Mucosa of descending colon (tissue), 3 donors: Measurements from ENCODE around the gene AGL. TPM values are rescaled to one million over a fixed set of nuclear protein-coding genes. Genes with fewer than 3 reads are reported as not detected.
"Not testable (repeated sequence)": the region's sequence is repeated elsewhere in the genome, so short reads cannot be mapped to it uniquely, and the experiment has no call there.

Experiments
- ATAC-seq: fragments of 200-7000 bp; cut with Tn5 transposase; one replicate; pipeline ENCODE4 v1.9.1; 2020; ENCODE audit warnings: mild to moderate bottlenecking, moderate library complexity
- DNase-seq, 3 donors: peaks; one replicate each; pipeline ENCODE4 v3.0.0-alpha.2; 2020
- H3K36me3 ChIP-seq: fragments of 200-600 bp; one replicate; pipeline ENCODE4 v1.8.0; 2021; ENCODE audit warnings: low read depth, mild to moderate bottlenecking
- H3K4me1 ChIP-seq: fragments of 200-600 bp; one replicate; pipeline ENCODE4 v1.8.0; 2021; ENCODE audit warnings: low read depth, mild to moderate bottlenecking
- H3K4me3 ChIP-seq: fragments of 200-600 bp; one replicate; pipeline ENCODE4 v1.8.0; 2021; ENCODE audit warnings: mild to moderate bottlenecking
- H3K9me3 ChIP-seq: fragments of 200-600 bp; one replicate; pipeline ENCODE4 v1.8.0; 2021; ENCODE audit warnings: mild to moderate bottlenecking
- intact Hi-C, 2 donors: fragments of 100-400 bp; cut with DNase I in 1 of 2; cut with micrococcal nuclease in 1 of 2; formaldehyde crosslinking; loops; one replicate each; pipeline versions ENCODE4 v1.11.0 to v1.11.1; 2022; cut with DNase I, micrococcal nuclease
- total RNA-seq, 3 donors: library from RNA; stranded (reverse); fragmentation: NEBNext Ultra II Directional in 2 of 3; extraction: Animal tissue kit (Norgen Biotek cat#: 25700) in 2 of 3; gene quantifications; one replicate each; pipeline versions ENCODE4 v1.2.1 to v1.2.4, GENCODE V29; 2021 to 2023
- TF ChIP-seq, protein P1 (sequence below): fragments of 200-600 bp; IDR thresholded peaks from one replicate; pipeline ENCODE4 v1.8.0; 2022; ENCODE audit warnings: antibody characterized with exemption, mild to moderate bottlenecking
- donor health status: DM: no; HTN: no; CAD: no; lungs with moderate emphysema.
- donor health status: DM: no; HTN: no; CAD: no.
- donor health status: DM: no; HTN: yes; CAD: no.

Gene AGL
- total RNA-seq, 3 donors from 2014 or later: 24.6 to 28.2 (median 27.5) TPM

DNA sequence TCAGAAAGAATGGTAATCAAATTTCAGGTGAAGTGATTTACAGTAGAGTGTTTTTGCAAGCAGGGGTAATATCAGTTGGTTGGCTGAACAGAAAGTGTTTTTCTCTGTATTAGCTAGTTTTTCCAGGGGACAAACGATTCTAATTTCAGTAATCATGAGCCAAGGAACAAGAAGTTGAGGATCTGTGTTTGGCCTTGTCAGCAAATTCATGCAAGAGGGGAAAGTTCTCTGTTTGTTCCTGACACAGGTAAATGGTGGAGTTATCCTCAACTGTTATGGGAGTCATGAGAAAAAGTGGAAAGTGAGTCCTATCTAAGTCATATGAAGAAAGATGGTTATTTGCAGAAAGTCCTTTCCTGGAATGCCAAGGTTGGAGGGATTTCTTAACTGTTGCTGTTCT is 95.0 kb downstream of the AGL start:
- intact Hi-C loops: no loop called here
- Histone ChIP-seq H3K4me1 (no peaks in the 10 kb centered on the region), H3K9me3 (no peaks in the 10 kb centered on the region), H3K36me3 (no peaks in the 10 kb centered on the region), H3K4me3 (no peak overlapping the region)
- ATAC-seq: no peak
- TF ChIP-seq, protein P1, sequence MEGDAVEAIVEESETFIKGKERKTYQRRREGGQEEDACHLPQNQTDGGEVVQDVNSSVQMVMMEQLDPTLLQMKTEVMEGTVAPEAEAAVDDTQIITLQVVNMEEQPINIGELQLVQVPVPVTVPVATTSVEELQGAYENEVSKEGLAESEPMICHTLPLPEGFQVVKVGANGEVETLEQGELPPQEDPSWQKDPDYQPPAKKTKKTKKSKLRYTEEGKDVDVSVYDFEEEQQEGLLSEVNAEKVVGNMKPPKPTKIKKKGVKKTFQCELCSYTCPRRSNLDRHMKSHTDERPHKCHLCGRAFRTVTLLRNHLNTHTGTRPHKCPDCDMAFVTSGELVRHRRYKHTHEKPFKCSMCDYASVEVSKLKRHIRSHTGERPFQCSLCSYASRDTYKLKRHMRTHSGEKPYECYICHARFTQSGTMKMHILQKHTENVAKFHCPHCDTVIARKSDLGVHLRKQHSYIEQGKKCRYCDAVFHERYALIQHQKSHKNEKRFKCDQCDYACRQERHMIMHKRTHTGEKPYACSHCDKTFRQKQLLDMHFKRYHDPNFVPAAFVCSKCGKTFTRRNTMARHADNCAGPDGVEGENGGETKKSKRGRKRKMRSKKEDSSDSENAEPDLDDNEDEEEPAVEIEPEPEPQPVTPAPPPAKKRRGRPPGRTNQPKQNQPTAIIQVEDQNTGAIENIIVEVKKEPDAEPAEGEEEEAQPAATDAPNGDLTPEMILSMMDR: no peak
- no peak for DNase-seq

DNA sequence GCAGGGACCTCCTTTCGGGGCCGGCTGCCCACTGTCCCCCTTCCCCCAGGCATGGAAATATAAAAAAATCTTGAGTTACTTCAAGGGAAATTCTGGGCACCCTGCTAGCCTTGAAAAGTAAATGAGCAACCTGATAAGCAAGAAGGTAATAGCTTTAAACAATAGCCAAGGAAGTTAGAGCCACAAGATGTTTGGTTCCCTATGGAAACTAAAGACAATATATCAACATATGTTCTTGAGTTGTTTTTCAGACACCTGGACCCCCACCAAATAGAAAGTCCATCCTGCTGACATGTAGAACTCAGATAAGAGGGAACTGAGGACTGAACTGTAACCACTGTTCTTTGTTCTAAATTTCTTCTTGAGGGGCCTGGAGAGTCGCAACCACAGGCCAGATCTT is 100.3 kb downstream of the AGL start:
- DNase-seq: no peak
- Histone ChIP-seq H3K9me3 (no peaks in the 10 kb centered on the region), H3K4me1 (no peaks in the 10 kb centered on the region), H3K36me3 (no peaks in the 10 kb centered on the region), H3K4me3 (no peak overlapping the region)
- ATAC-seq: no peak
- intact Hi-C loops: no loop called here
- TF ChIP-seq, protein P1: no peak

DNA sequence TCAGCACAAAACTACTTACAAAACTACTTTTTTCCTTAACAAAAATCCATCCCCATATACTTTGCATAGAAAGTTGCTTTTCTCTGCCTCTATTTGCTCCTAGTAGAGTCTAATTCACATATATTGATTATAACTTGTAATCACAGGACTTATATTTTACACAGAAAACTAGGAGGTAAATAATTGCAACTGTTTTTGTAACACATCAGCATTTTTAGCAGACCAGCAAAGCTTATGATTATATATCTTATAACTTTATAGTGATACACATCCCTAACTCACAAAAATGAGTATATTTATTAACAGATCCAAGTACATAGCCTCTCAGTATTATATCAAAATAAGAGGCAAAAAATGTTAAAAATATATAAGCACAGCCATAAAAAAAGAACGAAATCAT is 102.4 kb downstream of the AGL start:
- Histone ChIP-seq H3K36me3 (no peaks in the 10 kb centered on the region), H3K9me3 (no peaks in the 10 kb centered on the region), H3K4me1 (no peaks in the 10 kb centered on the region), H3K4me3 (no peak overlapping the region)
- no peak for ATAC-seq
- DNase-seq: no peak
- TF ChIP-seq, protein P1: no peak
- intact Hi-C loops: no loop called here

DNA sequence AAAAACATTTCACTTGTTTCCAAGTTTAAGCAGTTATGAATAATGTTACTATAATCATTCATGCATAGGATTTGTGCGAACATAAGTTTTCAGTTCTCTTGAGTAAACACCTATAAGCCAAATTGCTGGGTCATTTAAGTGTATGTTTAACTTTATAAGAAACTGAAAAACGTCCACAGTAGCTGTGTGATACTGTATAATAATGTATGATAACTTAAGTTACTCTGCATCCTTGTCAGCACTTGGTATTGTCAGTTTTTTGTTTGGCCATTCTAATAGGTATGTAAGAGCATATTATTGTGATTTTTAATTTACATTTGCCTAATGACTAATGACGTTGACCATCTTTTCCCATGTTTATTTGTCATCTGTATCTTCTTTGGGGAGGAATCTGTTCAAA is 105.2 kb downstream of the AGL start:
- H3K4me3 ChIP-seq: no peak overlapping the region
- TF ChIP-seq, protein P1: no peak

DNA sequence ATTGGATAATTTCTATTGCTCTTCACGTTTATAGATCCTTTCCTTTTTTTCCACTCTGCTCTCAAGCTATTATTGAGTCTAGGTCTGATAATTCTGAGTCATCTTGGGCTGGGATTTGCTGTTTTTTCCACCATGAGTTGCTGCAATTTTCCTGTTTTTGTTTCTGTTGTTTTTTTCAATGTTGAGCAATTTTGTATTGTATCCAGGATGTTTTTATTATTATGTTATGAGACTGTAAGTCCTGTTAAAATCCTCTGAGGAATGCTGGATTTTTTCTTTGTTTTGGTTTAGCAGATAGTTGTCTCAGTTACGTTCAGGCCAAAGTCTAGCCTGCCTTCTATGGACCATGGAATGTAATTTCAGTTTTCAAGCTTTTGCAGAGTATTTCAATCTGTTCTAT is 106.6 kb downstream of the AGL start:
- intact Hi-C loops: no loop called here
- Histone ChIP-seq H3K9me3 (no peaks in the 10 kb centered on the region), H3K36me3 (no peaks in the 10 kb centered on the region), H3K4me1 (no peaks in the 10 kb centered on the region), H3K4me3 (no peak overlapping the region)
- ATAC-seq: no peak
- TF ChIP-seq, protein P1: no peak
- DNase-seq: no peak

More for the DNA sequence above, 105.2 kb downstream of the AGL start:
- Histone ChIP-seq H3K9me3 (no peaks in the 10 kb centered on the region), H3K36me3 (no peaks in the 10 kb centered on the region), H3K4me1 (no peaks in the 10 kb centered on the region)
- DNase-seq (no peak), ATAC-seq (no peak)
- intact Hi-C loops: no loop called here

DNA sequence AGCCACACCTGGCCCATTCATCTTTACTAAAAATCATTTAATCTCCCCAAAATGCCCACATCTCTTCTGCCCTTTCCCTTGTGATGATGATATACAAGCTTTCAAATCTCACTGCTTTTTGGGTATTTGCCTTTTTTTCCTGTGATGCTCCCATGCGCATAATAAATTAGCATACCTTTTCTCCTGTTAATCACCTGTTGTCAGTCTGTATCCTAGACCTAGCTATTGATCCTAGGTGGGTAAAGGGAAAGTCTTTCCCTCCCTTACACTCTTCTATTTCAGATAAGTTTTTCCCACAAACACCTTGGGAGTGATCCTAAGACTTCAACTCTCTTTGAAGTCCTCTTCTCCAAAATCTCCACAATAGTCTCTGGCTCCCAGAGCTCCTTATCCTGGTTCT is 107.7 kb downstream of the AGL start:
- intact Hi-C loops: no loop called here
- H3K4me1 ChIP-seq: no peaks in the 10 kb centered on the region
- ATAC-seq (no peak), DNase-seq (no peak)
- no peaks in the 10 kb centered on the region for H3K9me3 ChIP-seq
- H3K4me3 ChIP-seq: no peak overlapping the region
- no peaks in the 10 kb centered on the region for H3K36me3 ChIP-seq
- TF ChIP-seq, protein P1: no peak

DNA sequence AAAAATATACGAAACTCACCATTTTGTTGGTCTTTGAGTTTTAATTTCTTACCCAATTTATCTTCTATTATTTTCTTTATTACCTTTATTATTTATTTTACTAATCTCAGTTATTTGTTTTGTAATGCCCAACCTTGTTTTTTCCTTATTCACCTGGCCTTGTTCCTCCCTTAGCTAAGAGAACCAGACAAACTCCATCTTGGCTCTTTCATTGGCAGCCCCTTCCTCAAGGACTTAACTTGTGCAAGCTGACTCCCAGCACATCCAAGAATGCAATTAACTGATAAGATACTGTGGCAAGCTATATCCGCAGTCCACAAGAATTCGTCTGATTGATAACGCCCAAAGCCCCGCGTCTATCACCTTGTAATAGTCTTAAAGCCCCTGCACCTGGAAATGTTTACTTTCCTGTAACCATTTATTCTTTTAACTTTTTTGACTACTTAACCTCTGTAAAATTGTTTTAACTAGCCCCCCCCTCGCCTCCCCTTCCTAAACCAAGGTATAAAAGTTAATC is 109.1 kb downstream of the AGL start:
- intact Hi-C loops, H3K4me1 ChIP-seq, H3K36me3 ChIP-seq, H3K4me3 ChIP-seq, DNase-seq, H3K9me3 ChIP-seq, ATAC-seq: not testable (repeated sequence)

DNA sequence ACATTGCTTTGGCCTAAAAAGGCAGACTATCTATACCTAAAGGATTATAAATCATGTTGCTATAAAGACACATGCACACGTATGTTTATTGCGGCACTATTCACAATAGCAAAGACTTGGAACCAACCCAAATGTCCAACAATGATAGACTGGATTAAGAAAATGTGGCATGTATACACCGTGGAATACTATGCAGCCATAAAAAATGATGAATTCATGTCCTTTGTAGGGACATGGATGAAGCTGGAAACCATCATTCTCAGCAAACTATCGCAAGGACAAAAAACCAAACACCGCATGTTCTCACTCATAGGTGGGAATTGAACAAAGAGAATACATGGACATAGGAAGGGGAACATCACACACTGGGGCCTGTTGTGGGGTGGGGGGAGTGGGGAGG is 110.1 kb downstream of the AGL start:
- H3K4me1 ChIP-seq, H3K9me3 ChIP-seq, intact Hi-C loops, DNase-seq, ATAC-seq, H3K36me3 ChIP-seq, H3K4me3 ChIP-seq: not testable (repeated sequence)
